Measurements from ENCODE around the gene AZGP1.

AZGP1 gene

DNA sequence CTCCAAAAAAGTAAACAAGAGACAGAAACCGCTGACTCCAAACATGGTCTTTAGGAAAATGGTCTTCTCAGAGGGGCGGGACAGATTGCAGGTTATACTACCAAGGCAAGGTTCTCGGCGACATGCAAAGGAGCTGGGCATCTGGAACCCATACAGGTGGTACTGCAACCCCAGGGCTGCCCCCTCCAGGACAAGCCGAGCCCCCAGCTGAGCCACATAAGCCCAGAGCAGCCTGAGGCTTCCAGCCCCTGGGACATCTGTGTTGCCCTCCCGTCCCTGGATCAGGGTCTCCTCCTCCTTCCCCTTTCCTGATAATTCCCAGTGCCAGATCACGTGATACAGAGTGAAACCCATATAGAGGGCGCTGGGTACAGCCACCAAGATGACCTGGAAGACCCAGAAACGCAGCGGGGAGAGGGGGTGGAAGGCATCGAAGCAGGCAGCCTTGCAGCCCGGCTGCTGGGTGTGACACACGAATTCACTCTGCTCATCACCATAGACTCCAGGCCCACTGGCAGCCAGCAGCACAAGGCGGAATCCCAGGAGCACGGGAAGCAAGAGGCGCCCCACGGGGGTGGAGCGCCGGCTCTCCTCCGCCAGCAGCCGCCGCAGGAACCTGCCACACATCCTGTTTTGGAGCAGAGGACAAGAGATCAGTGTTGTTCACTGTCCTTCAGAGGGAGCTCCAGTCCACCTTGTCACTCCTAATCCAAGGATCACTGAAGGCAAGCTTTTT is 46.7 kb downstream of the AZGP1 start, which contains the start of gene GJC3:
TSS of gene GJC3 (minus strand) at position 627 of the 736 bp plus-strand sequence. CDS start at position 627, 0 bp downstream.
- Histone ChIP-seq H3F3A (ENCODE audit: insufficient read depth, low read length) (no peaks in the 10 kb centered on the region), H3K4me3 (ENCODE audit: low read length) (peak within 1 kb of the TSS; percentile 48), H3K9ac (ENCODE audit: low read length) (no peak within 1 kb of the TSS), H3K9me3 (replicated peaks; ENCODE audit: insufficient read depth, low read length) (no peaks in the 10 kb centered on the region), H3K4me2 (ENCODE audit: low read depth, low read length) (peak within 1 kb of the TSS; percentile 62), H4K20me1 (ENCODE audit: insufficient read depth, low read length) (no peaks in the 10 kb centered on the region), H3K4me1 (ENCODE audit: low read length) (peaks cover 9% of the 10 kb centered on the region; the same call in 1 of the 2 replicates), H3K36me3 (replicated peaks; ENCODE audit: insufficient read depth, low read length) (no peaks in the 10 kb centered on the region), H3K27ac (ENCODE audit: low read length) (no peak within 1 kb of the TSS), H2AFZ (ENCODE audit: low read length) (peak within 1 kb of the TSS; percentile 6), H3K9me2 (replicated peaks; ENCODE audit: insufficient read depth, low read length) (no peaks in the 10 kb centered on the region), H3K27me3 (replicated peaks; ENCODE audit: insufficient read depth, low read length) (peaks cover 49% of the 10 kb centered on the region), H3K79me2 (ENCODE audit: low read length) (no peaks in the 10 kb centered on the region)
- TF ChIP-seq EZH2phosphoT487 (IDR thresholded peaks at IDR 0.05; ENCODE audit: low read length): no peak
- TF ChIP-seq, protein P1, sequence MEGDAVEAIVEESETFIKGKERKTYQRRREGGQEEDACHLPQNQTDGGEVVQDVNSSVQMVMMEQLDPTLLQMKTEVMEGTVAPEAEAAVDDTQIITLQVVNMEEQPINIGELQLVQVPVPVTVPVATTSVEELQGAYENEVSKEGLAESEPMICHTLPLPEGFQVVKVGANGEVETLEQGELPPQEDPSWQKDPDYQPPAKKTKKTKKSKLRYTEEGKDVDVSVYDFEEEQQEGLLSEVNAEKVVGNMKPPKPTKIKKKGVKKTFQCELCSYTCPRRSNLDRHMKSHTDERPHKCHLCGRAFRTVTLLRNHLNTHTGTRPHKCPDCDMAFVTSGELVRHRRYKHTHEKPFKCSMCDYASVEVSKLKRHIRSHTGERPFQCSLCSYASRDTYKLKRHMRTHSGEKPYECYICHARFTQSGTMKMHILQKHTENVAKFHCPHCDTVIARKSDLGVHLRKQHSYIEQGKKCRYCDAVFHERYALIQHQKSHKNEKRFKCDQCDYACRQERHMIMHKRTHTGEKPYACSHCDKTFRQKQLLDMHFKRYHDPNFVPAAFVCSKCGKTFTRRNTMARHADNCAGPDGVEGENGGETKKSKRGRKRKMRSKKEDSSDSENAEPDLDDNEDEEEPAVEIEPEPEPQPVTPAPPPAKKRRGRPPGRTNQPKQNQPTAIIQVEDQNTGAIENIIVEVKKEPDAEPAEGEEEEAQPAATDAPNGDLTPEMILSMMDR (IDR thresholded peaks at IDR 0.05; ENCODE audit: low read length): peak; percentile 42
- no peak for TF ChIP-seq EZH2 (optimal IDR thresholded peaks at IDR 0.05; ENCODE audit: low read depth, low read length)
- peak; percentile 37 for DNase-seq

- Histone ChIP-seq H2AFZ (ENCODE audit: low read length) (no peak overlapping the region), H3K9ac (ENCODE audit: low read length) (no peak overlapping the region), H3K36me3 (replicated peaks; ENCODE audit: insufficient read depth, low read length) (no peaks in the 10 kb centered on the region), H3K4me1 (ENCODE audit: low read length) (peaks cover 9% of the 10 kb centered on the region; the same call in 1 of the 2 replicates), H3K4me3 (ENCODE audit: low read length) (no peak overlapping the region), H4K20me1 (ENCODE audit: insufficient read depth, low read length) (no peaks in the 10 kb centered on the region), H3K79me2 (ENCODE audit: low read length) (no peaks in the 10 kb centered on the region), H3K9me3 (replicated peaks; ENCODE audit: insufficient read depth, low read length) (no peaks in the 10 kb centered on the region), H3K9me2 (replicated peaks; ENCODE audit: insufficient read depth, low read length) (no peaks in the 10 kb centered on the region), H3K4me2 (ENCODE audit: low read depth, low read length) (no peak overlapping the region), H3K27me3 (replicated peaks; ENCODE audit: insufficient read depth, low read length) (peaks cover 39% of the 10 kb centered on the region), H3K27ac (ENCODE audit: low read length) (no peak overlapping the region), H3F3A (ENCODE audit: insufficient read depth, low read length) (no peaks in the 10 kb centered on the region)
- no peak for DNase-seq
- TF ChIP-seq EZH2 (optimal IDR thresholded peaks at IDR 0.05; ENCODE audit: low read depth, low read length) (no peak), EZH2phosphoT487 (IDR thresholded peaks at IDR 0.05; ENCODE audit: low read length) (no peak)
- TF ChIP-seq, protein P1 (IDR thresholded peaks at IDR 0.05; ENCODE audit: low read length): no peak
These were observed 47.6 kb downstream of the AZGP1 start for GRCh38 chr7:99928188-99928587.

- Histone ChIP-seq H3K9me2 (replicated peaks; ENCODE audit: insufficient read depth, low read length) (no peaks in the 10 kb centered on the region), H3K4me2 (ENCODE audit: low read depth, low read length) (no peak overlapping the region), H3K27ac (ENCODE audit: low read length) (no peak overlapping the region), H3K9ac (ENCODE audit: low read length) (no peak overlapping the region), H3K36me3 (replicated peaks; ENCODE audit: insufficient read depth, low read length) (no peaks in the 10 kb centered on the region), H3K4me3 (ENCODE audit: low read length) (no peak overlapping the region), H4K20me1 (ENCODE audit: insufficient read depth, low read length) (no peaks in the 10 kb centered on the region), H3K27me3 (replicated peaks; ENCODE audit: insufficient read depth, low read length) (peaks cover 34% of the 10 kb centered on the region), H3K79me2 (ENCODE audit: low read length) (no peaks in the 10 kb centered on the region), H2AFZ (ENCODE audit: low read length) (no peak overlapping the region), H3F3A (ENCODE audit: insufficient read depth, low read length) (no peaks in the 10 kb centered on the region), H3K4me1 (ENCODE audit: low read length) (peaks cover 9% of the 10 kb centered on the region; the same call in 1 of the 2 replicates), H3K9me3 (replicated peaks; ENCODE audit: insufficient read depth, low read length) (no peaks in the 10 kb centered on the region)
- DNase-seq: no peak
- no peak for TF ChIP-seq EZH2 (optimal IDR thresholded peaks at IDR 0.05; ENCODE audit: low read depth, low read length)
- TF ChIP-seq EZH2phosphoT487 (IDR thresholded peaks at IDR 0.05; ENCODE audit: low read length): no peak
- TF ChIP-seq, protein P1 (IDR thresholded peaks at IDR 0.05; ENCODE audit: low read length): no peak
These were observed 48.3 kb downstream of the AZGP1 start for GRCh38 chr7:99927536-99927935.

Data from MM.1S (cell line).